NB4 (cell line): ENCODE measurements around the gene RGS11.

ENCODE experiments used
- MAX ChIP-seq: IDR thresholded peaks from 2 replicates; pipeline ENCODE4 v1.6.1; 2011; ENCODE audit warnings: low read depth, low read length
- MYC ChIP-seq: IDR thresholded peaks from 2 replicates; pipeline ENCODE4 v1.6.1; 2011; ENCODE audit warnings: low read depth, low read length
- POLR2A ChIP-seq: IDR thresholded peaks from 2 replicates; pipeline ENCODE4 v1.6.1; 2011; ENCODE audit warnings: mild to moderate bottlenecking; ENCODE audit not compliant: insufficient read length; ENCODE audit errors: extremely low read depth
- TF ChIP-seq, protein P1 (sequence below): IDR thresholded peaks from one replicate; pipeline ENCODE4 v1.5.1; 2012; ENCODE audit warnings: low read depth, low read length

DNA sequence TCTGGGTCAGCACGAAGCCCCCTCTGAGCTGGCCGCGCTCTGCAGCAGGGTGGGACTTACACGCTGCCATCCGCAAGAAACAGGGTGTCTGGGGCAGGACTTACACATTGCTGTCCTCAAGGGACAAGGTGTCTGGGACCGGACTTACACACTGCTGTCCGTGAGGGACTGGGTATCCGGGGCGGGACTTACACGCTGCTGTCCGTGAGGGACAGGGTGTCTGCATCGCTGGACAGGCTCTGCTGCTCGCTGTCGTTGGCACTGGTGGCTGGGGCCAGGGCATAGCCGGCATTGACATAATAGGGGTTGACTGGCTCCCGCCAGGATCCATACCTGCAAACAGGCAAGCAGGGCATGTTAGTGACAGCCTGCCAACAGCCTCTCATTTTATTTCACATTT, 38.6 kb upstream of the RGS11 start:
- no peak for TF ChIP-seq POLR2A
- TF ChIP-seq, protein P1, sequence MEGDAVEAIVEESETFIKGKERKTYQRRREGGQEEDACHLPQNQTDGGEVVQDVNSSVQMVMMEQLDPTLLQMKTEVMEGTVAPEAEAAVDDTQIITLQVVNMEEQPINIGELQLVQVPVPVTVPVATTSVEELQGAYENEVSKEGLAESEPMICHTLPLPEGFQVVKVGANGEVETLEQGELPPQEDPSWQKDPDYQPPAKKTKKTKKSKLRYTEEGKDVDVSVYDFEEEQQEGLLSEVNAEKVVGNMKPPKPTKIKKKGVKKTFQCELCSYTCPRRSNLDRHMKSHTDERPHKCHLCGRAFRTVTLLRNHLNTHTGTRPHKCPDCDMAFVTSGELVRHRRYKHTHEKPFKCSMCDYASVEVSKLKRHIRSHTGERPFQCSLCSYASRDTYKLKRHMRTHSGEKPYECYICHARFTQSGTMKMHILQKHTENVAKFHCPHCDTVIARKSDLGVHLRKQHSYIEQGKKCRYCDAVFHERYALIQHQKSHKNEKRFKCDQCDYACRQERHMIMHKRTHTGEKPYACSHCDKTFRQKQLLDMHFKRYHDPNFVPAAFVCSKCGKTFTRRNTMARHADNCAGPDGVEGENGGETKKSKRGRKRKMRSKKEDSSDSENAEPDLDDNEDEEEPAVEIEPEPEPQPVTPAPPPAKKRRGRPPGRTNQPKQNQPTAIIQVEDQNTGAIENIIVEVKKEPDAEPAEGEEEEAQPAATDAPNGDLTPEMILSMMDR, result no peak
- no peak for TF ChIP-seq MYC
- TF ChIP-seq MAX, result no peak
